ENCODE results near the gene SLC7A14.
"Not testable (repeated sequence)": the region's sequence is repeated elsewhere in the genome, so short reads cannot be mapped to it uniquely, and the experiment has no call there.

SLC7A14 gene

DNA sequence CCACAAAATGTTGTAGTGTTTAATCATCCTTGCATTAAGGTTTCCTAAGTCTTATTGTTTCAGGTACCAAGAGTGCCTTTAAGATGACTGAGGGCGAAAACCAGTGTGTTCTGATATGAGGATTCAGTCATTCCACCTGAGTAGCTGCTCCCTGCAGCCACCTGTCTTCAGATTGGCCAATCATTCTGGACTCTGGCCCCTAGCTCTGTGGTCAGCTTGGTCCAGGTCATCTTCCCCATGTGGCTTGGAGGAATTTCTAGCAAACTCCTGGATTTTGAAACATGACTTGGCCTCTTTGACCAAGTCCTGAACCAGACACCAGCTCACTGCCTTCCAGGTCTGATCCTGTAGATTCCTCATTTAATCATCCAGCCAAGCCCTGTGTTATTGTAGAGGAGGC, 7.8 kb upstream of the SLC7A14 start:
- DNase-seq: no peak

DNA sequence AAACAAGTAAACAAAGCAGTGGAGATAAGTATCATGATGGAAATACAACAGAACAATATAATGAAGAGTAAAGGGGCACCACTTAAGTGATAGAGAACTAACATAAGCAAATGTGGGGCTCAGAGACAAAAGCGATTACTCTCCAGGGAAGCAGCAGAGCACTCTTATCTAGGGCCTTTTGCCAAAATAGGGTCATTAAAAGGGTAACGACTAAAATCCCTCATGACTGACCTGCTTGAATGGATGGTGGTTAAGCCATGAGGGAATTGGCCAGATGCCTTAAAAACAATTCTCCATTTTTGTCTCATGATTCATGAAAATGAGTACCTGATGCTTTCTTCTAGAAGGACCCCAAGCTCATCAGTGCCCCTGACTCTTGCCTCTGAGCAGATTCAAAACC, 3.2 kb upstream of the SLC7A14 start:
- DNase-seq: no peak

DNA sequence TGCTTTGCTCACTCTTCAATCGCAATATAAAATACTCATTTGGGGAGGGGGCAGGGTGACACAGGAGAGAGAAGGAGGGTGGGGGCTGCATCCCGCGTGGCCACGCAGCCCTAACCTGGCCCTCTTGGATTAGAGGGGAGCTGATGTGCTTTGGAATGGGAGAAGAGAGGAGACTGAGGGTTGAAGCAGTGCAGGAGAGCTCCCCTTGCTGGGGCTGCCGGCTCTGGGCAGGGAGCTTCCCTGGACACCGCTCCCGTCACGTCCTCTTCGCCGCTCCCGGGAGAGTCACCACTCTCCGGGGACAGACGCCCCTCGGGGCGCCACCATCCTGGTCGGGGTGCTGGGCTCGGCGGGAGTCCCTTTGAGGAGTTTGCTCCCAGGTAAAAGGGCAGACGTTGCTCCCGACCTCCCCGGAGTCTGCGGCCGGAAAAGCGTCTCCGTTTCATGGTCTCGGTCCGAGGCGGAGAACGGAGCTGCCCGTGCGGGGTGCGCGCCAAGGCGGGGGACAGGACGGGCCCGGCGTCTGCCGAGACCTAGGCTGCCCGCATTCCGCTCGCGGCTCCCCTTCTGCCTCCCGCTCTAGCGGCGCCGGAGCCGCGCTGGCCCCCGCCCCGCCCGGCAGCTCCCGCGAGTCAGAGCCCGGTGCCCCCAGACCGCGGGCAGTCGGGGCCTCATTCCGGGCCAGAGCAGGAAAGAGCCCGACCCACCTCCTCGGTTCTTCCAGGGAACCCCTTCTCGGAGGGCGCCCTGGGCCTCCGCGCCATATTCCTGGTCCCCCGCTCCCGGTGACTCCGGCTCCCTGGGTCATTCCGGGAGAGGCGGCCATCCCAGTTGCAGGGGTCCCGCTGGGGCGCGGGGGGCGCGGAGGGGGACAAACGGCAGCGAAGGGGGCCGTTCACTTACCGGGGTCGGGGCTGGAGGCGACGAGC, 603 bp downstream of the SLC7A14 start:
- no peak for DNase-seq

DNA sequence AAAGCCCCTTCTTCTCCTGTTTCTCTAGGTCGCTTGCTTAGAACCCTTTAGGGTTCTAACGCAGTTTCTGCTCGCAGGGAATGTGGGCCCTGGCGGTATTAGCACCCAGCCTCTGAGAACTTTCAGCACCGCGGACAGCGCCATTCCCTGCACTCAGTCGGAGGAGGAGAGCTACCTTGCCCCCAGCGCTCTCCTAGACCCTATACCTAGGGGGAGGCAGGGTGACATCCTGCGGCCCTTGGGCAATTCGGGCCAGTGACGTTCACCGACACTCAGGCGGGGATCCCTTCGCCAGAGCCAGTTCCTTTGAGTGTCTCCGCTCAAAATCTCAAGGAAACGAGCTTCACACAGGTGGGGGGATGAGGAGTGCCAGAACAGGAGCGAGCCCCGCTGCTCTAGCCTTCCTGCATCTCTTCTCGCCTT, 1.3 kb downstream of the SLC7A14 start:
- no peak for DNase-seq

DNA sequence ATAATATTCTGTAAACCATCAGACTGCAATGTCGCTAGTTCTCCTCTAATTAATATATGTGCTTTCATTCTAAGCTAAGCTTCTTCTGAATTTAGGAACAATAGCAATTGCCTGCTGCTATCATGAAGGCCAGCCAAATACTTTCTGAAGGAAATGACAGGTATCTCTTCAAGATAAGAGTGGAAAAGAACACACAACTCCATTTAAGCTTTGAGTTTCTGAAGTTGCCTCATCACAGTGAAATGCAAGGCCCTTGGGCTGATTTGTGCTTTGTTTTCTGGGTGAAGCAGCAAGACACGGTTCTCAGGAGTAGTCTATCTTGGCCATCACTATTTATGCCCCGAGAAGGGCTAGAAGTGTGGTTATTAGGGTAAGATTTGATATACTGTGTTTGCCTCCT, 6.2 kb downstream of the SLC7A14 start:
- no peak for DNase-seq

DNA sequence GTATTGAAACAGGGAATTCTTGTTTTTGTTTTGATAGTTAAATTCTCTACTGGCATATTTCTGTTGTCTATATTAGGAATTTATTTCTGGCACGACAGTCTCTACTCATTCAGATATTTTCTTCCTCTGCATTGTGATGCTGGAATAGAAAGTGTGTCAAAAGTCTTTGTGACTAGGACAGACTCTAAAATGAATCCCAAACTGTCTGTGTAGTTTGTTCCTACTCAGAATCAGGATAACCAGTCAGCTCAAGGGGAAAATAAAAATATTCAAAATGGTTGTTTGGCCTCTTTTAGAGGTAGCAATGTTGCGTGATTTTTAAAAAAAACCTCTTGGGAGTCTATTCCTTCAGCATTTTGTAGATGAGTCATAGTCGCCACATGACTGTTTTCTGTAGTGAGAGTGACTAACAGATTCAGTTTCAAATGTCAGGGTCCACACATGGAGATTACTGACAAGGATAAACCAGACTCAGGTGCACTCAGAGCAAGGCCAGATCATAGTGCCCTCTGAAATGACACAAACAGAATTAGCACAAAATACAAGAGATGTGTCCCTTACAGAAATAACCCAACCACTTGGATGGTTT, 13.1 kb downstream of the SLC7A14 start:
- no peak for DNase-seq

DNA sequence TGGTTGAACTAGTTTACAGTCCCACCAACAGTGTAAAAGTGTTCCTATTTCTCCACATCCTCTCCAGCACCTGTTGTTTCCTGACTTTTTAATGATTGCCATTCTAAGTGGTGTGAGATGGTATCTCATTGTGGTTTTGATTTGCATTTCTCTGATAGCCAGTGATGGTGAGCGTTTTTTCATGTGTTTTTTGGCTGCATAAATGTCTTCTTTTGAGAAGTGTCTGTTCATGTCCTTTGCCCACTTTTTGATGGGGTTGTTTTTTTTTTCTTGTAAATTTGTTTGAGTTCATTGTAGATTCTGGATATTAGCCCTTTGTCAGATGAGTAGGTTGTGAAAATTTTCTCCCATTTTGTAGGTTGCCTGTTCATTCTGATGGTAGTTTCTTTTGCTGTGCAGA, 18.3 kb downstream of the SLC7A14 start:
- not testable (repeated sequence) for DNase-seq

DNA sequence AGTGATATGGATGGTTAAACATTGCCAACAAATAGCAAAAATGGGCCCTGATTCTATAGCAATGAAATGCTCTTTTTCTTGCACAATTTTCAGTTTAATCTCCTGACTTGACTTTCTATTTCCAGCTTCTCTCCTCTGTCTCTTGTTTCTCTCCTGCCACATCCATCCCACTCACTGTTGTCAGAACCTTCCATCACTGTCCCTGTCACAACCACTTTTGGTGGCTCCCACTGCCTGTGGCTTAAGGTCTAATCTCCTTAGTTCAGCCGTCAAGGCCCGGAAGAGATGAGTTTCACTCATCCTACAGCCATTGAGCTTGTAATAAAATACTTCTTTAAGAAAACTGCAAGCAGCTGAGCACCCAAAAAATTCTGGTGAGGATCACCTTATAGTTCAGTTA, 19.5 kb downstream of the SLC7A14 start:
- DNase-seq: no peak

DNA sequence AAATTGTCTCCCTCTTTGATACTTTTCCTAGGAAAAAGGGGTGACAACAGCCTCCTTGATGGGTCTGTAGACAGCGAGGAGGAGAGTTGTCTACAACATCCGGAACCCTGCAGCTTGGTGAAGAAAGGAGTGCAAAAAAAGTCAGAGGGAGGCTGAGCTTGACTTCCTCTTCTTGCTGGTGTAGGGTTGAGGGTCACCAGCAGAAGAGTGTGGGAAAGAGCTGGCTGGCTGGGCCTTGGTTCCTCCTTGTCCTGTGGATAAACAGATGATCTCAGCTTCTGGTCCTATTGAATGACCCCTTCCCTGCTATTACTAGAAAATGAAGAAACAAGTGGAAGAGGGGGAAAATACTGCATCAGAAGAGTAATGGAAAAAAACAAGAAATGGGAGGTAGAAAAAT, 20.4 kb downstream of the SLC7A14 start:
- DNase-seq: no peak

DNA sequence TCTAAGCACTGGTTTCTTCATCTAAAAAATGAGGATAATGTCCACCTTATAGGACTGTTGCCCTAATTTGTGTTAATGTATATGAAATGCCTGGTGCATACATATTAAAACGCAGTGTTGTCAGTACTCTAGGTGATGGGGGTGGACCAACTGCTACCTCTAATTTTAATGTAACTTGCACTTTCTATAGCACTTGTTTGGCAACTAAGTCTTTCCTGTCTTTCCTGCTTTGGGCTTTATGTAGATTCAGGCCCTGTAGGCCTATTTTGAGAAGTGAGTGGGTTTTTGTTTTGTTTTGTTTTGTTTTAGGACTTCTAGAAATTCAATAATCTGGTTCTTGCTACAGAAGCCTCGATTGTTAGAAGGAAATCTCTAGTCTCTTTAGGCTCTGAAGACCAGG, 21.2 kb downstream of the SLC7A14 start:
- DNase-seq: no peak

DNA sequence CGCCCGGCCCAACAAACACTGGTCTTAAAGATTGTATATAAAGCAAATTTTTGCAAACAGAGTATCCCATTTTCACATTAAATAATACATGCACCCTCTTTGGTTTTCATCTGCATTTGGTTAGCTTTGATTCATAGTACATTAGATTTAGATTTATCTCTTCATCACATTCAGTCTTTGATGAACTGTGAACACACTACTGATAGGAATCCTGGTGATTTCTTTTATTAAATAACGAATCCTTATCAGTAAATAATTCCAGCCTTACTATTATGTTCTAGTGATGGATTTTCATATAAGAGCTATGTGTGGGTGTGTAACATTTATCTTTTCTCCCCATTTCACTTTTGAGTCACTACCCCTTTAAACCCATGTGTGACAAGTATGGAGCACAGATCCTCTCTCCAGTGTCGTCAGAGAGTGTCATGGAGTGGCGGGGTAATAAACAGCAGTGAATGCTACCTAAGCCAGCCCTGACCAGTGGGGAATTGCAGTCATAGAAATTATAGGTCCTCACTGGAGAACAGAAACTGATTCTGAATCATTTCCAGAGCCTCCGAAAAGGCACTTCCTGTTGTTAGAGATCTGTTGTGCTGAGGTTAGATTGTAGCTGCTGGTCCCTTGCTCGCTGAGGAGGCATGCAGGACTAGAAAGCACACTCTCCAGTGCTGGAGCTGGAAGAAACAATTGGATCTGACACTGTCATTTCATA, 22.0 kb downstream of the SLC7A14 start:
- DNase-seq: no peak

DNA sequence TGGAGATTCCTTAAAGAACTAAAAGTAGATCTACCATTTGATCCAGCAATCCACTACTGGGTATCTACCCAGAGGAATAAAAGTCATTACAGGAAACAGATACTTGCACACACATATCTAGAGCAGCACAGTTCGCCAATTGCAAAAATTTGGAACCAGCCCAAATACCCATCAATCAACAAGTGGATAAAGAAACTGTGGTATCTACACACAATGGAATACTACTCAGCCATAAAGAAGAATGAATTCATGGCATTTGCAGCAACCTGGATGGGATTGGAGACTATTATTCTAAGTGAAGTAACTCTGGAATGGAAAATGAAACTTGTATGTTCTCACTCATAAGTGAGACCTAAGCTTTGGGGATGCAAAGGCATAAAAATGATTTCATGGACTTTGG, 23.8 kb downstream of the SLC7A14 start:
- no peak for DNase-seq

DNA sequence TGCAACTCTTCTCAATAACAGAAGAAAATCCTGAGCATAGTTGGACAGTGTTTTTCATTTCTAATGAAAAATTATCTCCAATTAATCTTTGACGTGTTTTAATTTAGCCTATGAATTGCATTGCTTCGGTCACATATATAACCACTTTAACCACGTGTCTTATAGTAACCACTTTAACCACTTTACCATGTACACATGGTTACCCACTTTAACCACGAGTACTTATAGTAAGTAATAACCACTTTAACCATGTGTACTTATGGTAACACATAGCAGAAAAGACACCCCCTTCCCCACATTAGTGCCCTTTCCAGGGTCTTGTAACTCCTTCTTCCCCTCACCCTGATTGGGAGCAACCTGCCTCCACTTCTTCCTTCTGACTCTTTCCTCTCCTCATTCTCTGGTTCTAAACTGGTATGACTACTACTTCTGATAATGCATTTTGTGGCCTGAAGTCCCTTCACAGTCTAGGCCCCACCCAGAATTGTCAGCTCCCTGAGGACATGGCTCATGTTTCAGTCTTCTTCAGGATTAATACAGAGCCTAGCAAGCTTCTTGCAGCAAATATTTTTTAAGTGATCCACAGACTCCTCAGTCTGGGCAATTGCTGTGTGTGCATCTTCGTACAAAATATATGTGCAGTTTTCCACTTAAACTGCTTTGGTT, 25.0 kb downstream of the SLC7A14 start:
- no peak for DNase-seq

DNA sequence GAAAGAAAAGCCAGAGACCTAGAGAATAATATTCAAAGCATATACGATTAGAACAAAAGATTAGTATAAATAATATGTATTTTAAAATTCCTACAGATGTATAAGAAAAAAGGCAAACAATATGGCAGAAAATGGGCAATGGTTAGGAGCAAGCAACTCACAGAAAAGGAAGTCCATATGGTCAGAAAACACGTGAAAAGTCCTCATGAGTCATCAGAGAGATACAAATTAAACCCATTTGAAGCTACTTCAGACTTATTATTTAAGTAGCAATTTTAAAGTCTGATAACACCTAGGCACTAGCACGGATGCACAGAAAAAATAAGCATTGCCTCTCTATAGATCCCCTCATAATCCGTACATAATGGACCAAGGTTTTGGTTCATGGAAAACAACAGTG, 25.6 kb downstream of the SLC7A14 start:
- no peak for DNase-seq

DNA sequence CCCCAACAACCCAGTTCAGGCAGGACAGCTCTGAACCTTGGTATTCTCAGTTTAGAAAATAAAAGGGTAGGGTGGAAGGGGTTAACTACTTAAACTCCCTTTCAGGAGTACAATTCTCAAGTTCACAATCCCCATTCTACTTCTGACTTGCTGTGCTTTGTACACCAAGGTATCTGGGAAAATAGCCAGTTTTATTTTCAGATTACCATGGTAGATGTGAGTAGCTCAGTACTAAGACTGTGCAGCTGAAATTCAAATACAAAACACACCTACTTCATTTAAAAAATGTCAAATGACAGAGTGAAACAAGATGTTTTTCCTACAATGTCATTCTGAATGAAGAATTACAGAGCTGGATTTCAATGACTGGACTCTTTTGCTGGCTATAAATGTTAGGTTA, 27.4 kb downstream of the SLC7A14 start:
- no peak for DNase-seq

DNA sequence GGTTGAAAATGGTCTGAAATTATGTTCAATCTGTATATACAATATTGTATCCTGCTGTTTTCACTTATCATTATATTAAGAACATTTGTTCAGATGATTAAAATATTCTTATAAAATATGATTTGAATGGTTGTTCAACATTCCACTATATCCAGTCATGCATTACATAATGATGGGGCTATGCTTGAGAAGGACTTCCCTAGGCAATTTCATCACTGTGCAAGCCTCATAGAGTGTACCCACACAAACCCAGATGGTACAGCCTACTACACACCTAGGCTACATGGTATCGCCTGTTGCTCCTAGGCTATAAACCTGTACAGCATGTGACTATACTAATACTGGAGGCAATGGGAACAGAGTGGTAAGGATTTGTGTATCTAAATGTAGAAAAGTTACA, 30.5 kb downstream of the SLC7A14 start:
- DNase-seq: no peak

DNA sequence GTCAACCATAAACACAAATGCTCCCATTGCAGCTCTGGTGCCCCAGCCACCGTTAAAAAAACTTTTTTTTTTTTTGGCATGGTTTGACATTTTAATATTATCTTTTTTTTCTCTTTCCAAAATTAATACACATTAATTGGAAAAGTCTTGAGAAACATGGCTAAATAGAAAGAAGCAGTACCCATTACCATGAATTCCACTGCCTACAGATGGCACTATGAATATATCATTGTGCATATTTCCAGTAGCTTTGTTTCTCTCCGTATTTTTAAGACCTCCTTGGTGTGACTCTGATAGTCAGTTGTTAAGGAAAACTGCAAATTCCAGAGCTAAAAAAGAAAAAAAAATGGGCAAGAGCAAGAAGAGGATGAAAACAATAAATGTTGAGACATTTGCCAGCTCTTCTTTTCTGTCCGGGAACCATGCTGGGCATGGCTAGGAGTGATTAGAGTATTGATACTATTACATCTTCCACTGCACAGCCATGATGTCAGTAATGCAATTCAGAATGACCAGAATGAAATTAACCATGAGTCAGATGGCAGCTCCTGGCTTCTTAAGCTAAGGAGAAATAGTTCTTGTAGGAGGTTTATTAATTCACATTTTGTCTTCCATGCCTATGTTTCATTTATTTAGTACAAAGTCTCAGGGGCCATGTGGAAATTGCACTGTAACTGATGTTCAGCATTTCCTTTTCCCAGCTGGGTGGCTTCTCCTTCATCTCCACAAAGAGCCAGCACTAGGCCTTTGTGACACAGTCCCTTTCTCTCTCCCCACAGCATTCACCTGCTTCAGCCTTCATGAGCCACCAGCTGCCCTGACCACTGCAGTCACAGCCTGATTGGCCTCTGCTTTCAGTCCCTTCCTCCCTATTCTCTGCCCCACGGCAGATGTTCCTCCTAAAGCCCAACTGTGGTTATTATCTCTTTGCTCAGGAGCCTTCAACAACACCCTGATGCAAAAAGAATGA, 31.8 kb downstream of the SLC7A14 start:
- no peak for DNase-seq

DNA sequence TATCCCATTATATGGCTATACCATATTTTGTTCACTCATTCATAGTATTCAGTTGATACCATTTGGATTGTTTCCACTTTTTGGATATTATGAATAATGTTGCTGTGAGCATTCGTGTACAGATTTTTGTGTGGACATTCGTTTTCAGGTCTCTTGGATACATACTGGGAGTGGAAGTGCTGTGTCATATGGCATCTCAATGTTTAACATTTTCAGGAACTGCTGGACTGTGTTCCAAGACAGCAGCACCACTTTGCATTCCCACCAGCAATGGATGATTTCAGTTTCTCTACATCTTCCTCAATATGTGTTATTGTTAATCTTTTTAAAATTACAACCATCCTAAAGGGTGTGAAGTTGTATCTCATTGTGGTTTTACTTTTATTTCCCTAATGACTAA, 34.6 kb downstream of the SLC7A14 start:
- DNase-seq: no peak

DNA sequence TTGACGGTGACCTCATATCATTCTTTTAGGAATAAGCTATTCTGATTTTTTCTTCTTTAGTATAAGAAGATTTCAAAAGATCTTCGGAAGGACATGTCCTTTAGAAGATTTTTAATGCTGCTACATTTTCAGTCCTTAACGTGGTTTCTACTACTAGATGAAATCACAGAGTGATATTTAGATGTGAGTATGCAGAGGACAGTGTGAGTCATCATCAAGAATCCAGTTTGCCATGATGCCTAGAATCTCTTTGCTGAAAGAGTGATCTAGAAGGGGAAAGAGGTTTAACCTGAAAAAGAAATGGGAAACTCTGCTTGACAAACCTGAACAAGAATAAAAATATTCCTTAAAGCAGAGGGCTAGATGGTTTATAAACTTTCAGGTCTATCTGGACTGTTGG, 43.2 kb downstream of the SLC7A14 start:
- no peak for DNase-seq

DNA sequence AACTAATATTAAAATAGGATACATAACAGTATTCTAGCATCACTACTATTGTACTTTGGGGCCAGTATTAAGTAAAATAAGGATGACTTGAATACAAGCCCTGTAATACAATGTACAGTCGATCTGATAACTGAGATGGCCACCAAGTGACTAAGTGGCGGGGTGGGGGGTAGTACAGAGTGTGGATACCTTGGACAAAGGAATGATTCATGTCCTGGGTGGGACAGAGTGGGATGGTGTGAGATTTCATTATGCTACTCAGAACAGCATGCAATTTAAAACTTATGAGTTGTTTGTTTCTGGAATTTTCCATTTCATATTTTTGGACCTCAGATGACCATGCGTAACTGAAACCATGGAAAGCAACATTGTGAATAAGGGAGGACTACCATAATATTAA, 46.0 kb downstream of the SLC7A14 start:
- DNase-seq: no peak

DNA sequence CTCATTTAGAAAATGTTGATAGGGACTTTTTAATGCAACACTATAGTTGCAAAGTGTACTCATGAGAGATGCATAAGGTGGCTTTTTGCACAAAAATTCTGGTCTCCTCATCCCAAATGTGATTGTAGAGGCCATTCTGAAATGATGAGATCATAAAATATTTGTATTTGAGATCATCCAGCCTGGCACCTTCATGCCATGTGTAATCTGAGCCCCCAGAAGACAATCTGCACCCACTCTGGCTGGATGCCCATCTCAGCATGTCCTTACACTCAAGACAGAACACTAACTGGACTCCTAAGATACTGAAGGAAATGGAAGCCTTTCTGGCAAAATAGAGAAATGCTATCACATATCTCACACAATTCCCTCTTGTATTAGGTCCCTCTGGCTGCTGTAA, 49.2 kb downstream of the SLC7A14 start:
- DNase-seq: no peak

DNA sequence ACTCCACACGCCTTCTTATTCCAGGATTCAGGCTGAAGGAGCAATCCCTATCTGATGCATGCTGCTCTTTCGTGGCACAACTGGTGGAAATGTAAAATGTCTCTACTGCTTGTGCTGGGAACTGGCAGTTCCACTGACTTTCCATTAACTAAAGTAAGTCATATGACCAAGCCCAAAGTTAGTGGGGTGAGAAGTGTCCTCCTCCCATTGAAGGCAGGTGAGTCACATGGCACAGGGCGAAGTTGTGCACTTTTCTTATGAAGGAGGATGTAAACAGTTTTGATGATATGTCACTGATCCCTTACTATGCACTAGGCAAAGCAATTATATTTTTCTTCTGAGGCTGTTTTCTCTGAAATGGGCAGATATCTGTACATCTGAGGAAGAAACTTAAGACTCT, 51.6 kb downstream of the SLC7A14 start:
- no peak for DNase-seq
